ENCODE data around the gene GJB4.

GJB4 gene

GRCh38 chr1:34759503-34760357 is at the start of gene GJB4:
Gene GJB4 (plus strand): TSS chr1:34759740. CDS start chr1:34761255, 1,515 bp downstream.
- no peak for DNase-seq (ENCODE audit: low read depth)
- no peak within 1 kb of the TSS for H3K4me3 ChIP-seq (ENCODE audit: low read depth, low read length)
- no peak for TF ChIP-seq CTCF (IDR thresholded peaks at IDR 0.05; ENCODE audit: insufficient read depth, low read depth, low read length, missing control alignments)

DNA sequence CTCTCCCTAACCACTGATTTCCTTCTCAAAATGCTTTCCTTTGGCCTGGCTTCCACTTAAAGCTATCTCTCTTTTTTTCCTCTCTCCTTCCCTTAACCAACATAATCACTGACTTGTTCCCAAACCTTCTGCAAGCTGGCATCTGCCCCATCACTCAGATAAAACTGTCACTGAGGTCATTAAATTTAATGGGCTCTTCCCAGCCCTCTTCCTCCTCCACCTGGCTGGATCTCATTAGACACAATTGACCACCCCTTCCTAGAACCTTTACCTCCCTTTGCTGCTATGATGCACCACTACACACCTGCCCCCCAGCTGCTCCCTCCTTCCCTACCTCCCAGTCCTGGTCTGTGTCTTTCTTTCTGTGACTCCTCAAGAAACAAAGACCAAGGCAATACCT is 48.7 kb upstream of the GJB4 start:
- no peak for DNase-seq (ENCODE audit: low read depth)
- no peak for TF ChIP-seq CTCF (IDR thresholded peaks at IDR 0.05; ENCODE audit: insufficient read depth, low read depth, low read length, missing control alignments)
- H3K4me3 ChIP-seq (ENCODE audit: low read depth, low read length), result no peak overlapping the region

GRCh38 chr1:34711485-34711884 is 48.1 kb upstream of the GJB4 start:
- no peak overlapping the region for H3K4me3 ChIP-seq (ENCODE audit: low read depth, low read length)
- TF ChIP-seq CTCF (IDR thresholded peaks at IDR 0.05; ENCODE audit: insufficient read depth, low read depth, low read length, missing control alignments), result no peak
- DNase-seq (ENCODE audit: low read depth), result no peak

- no peak for DNase-seq (ENCODE audit: low read depth)
- no peak for TF ChIP-seq CTCF (IDR thresholded peaks at IDR 0.05; ENCODE audit: insufficient read depth, low read depth, low read length, missing control alignments)
Measured at GRCh38 chr1:34712007-34712688, 47.4 kb upstream of the GJB4 start.

DNA sequence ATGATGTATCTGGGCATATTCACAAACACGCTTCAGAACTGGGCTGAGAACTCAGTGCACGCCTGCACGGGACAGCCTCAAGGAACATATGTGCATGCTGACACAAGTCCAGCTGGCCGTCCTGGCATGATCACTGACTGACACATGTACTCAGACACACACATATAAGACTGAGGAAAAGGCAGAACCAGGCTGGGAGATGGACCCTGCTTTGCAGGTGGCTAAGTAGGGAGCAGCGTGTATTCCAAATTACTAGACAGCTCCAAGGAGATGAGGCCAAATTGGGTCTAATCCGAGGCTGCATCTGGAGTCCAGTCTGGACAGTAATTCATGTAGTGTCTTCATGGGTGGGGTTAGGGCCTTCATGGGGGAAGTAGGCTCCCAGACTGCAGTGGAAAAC is 46.1 kb upstream of the GJB4 start:
- no peak for TF ChIP-seq CTCF (IDR thresholded peaks at IDR 0.05; ENCODE audit: insufficient read depth, low read depth, low read length, missing control alignments)
- no peak for DNase-seq (ENCODE audit: low read depth)
- no peak overlapping the region for H3K4me3 ChIP-seq (ENCODE audit: low read depth, low read length)

More at GRCh38 chr1:34712007-34712688, 47.4 kb upstream of the GJB4 start:
- no peak overlapping the region for H3K4me3 ChIP-seq (ENCODE audit: low read depth, low read length)

GRCh38 chr1:34714386-34714785 is 45.2 kb upstream of the GJB4 start:
- peak; percentile 5 for DNase-seq (ENCODE audit: low read depth)
- no peak overlapping the region for H3K4me3 ChIP-seq (ENCODE audit: low read depth, low read length)

More at GRCh38 chr1:34714386-34714785, 45.2 kb upstream of the GJB4 start:
- TF ChIP-seq CTCF (IDR thresholded peaks at IDR 0.05; ENCODE audit: insufficient read depth, low read depth, low read length, missing control alignments), result no peak

Data from GM12865 (cell line).